WERI-Rb-1 (cell line): ENCODE data around the gene APOF.
"Not testable (repeated sequence)": the region's sequence is repeated elsewhere in the genome, so short reads cannot be mapped to it uniquely, and the experiment has no call there.

Experiments
- DNase-seq: peaks from one replicate; pipeline ENCODE4 v3.0.0-alpha.2; 2020
- H3K27ac ChIP-seq: fragments of 250-450 bp; sonication (Bioruptor Pico); 2 replicates; pipeline ENCODE4 v1.5.1; 2020; ENCODE audit warnings: mild to moderate bottlenecking, moderate library complexity
- H3K27me3 ChIP-seq: fragments of 250-450 bp; sonication (Bioruptor Pico); 2 replicates; pipeline ENCODE4 v1.5.1; 2021; ENCODE audit warnings: mild to moderate bottlenecking, low read depth, moderate library complexity; ENCODE audit not compliant: insufficient read depth, severe bottlenecking
- H3K36me3 ChIP-seq: fragments of 250-450 bp; sonication (Bioruptor Pico); 2 replicates; pipeline ENCODE4 v1.5.1; 2020; ENCODE audit warnings: mild to moderate bottlenecking, moderate library complexity
- H3K4me3 ChIP-seq: 2 replicates; pipeline ENCODE4 v1.5.1; 2011; ENCODE audit warnings: low read depth, mild to moderate bottlenecking, control low read depth, low read length
- H3K9me3 ChIP-seq: fragments of 250-450 bp; sonication (Bioruptor Pico); 2 replicates; pipeline ENCODE4 v1.5.1; 2021; ENCODE audit warnings: mild to moderate bottlenecking, moderate library complexity; ENCODE audit not compliant: severe bottlenecking
- CTCF ChIP-seq: IDR thresholded peaks from 2 replicates; pipeline ENCODE4 v1.5.1; 2011; ENCODE audit warnings: low read depth, mild to moderate bottlenecking, control low read depth, inconsistent platforms, low read length

The APOF gene

GRCh38 chr12:56339158-56339422 is 23.6 kb downstream of the APOF start:
- H3K36me3 ChIP-seq: peaks cover 12% of the 10 kb centered on the region
- H3K27me3 ChIP-seq: no peaks in the 10 kb centered on the region
- H3K4me3 ChIP-seq: no peak overlapping the region
- no peak for DNase-seq
- no peaks in the 10 kb centered on the region for H3K9me3 ChIP-seq
- no peak overlapping the region for H3K27ac ChIP-seq
- no peak for TF ChIP-seq CTCF

DNA sequence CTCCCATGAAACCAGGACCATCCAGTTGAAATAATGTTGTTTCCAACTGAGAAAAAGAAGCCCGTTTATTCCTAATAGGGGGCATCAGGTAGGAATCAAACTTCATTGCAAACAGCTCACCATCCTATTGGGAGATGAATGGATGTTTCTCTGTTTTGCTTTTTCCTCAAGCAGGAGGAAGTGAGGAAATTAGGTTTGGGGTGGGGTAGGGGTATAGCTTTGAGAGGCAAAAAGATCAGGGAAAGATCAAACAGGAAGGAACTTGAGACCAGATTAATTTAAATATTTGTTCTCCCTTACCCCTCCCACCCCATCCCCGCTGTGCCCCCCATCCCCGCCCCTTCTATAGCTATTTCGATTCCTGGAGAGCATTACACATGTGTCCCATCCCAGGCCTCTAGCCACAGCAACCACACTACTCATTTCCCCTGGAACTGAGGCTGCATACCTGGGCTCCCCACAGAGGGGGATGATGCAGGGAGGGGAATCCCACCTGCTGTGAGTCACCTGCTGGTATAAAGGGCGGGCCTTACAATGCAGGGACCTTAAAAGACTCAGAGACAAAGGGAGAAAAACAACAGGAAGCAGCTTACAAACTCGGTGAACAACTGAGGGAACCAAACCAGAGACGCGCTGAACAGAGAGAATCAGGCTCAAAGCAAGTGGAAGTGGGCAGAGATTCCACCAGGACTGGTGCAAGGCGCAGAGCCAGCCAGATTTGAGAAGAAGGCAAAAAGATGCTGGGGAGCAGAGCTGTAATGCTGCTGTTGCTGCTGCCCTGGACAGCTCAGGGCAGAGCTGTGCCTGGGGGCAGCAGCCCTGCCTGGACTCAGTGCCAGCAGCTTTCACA is 24.1 kb downstream of the APOF start, which contains the start of gene IL23A:
TSS of gene IL23A (plus strand) at position 577 of the 850 bp plus-strand sequence. CDS start at position 738, 161 bp downstream.
- DNase-seq: no peak
- H3K27ac ChIP-seq: no peak within 1 kb of the TSS
- no peak for TF ChIP-seq CTCF

GRCh38 chr12:56337753-56338251 is 24.9 kb downstream of the APOF start:
- TF ChIP-seq CTCF: no peak
- no peaks in the 10 kb centered on the region; the same call in 1 of the 2 replicates for H3K36me3 ChIP-seq
- DNase-seq: no peak
- H3K4me3 ChIP-seq: no peak overlapping the region
- H3K27me3 ChIP-seq: no peaks in the 10 kb centered on the region
- H3K27ac ChIP-seq: no peak overlapping the region
- no peaks in the 10 kb centered on the region for H3K9me3 ChIP-seq

More for the DNA sequence above, 24.1 kb downstream of the APOF start, which contains the start of gene IL23A:
- Histone ChIP-seq H3K27me3 (no peaks in the 10 kb centered on the region), H3K36me3 (peaks cover 6% of the 10 kb centered on the region), H3K9me3 (no peaks in the 10 kb centered on the region), H3K4me3 (no peak within 1 kb of the TSS)

DNA sequence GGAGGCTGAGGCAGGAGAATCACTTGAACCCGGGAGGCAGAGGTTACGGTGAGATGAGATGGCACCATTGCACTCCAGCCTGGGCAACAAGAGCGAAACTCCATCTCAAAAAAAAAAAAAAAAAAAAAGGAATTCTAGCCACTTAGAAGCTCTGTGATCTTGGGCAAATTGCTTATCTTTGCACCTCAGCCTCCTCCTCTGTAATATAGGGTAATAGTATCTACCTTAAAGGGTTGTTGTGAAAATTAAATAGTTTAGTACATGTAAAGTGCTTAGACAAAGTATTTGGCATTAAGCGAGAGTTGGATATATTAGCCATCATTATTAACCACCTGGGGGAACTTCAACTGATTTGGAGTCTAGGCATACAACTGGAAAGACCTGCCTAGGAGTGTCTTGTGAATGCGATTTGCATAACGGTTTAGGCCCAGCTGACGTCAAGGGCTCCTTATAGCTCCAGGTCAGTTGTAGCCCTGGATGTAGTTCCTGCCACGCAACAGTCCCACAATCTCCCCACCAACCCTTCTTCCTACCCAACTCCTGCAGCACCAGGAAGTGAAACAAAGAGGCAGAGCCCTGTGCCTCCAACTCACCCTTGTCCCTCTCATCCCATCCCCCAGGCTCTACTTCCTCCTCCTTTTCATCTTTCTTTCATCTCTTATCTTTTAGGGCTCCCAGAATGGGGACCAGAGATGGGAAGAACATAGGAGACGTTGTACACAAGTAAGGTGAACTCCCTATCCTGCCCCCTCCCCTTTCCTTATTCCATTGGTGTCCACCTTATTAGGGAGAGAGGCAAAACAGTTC is 26.1 kb downstream of the APOF start:
- no peak for TF ChIP-seq CTCF
- H3K27me3 ChIP-seq: no peaks in the 10 kb centered on the region
- no peak overlapping the region for H3K27ac ChIP-seq
- H3K36me3 ChIP-seq: no peaks in the 10 kb centered on the region
- no peaks in the 10 kb centered on the region for H3K9me3 ChIP-seq
- H3K4me3 ChIP-seq: no peak overlapping the region
- DNase-seq: no peak

DNA sequence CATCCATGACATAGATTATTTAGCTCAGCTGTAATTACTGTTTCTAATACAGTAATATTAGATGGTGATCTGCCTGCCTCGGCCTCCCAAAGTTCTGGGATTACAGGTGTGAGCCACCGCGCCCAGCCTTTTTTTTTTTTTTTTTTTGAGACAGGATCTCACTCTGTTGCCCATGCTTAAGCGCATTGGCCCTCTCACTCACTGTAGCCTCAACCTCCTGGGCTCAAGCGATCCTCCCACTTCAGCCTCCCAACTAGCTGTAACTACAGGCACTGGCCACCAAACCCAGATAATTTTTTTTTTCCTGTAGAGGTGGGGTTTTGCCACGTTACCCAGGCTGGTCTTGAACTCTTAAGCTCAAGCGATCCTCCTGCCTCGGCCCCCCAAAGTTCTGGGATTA is 27.1 kb downstream of the APOF start:
- H3K27ac ChIP-seq: not testable (repeated sequence)

GRCh38 chr12:56334490-56334793 is 28.2 kb downstream of the APOF start:
- H3K27ac ChIP-seq: peak overlapping the region; percentile 94
- H3K4me3 ChIP-seq: peak overlapping the region; percentile 68
- H3K9me3 ChIP-seq: no peaks in the 10 kb centered on the region
- H3K27me3 ChIP-seq: no peaks in the 10 kb centered on the region
- DNase-seq: no peak
- TF ChIP-seq CTCF: no peak
- H3K36me3 ChIP-seq: no peaks in the 10 kb centered on the region

More for the DNA sequence above, 27.1 kb downstream of the APOF start:
- not testable (repeated sequence) for H3K36me3 ChIP-seq, H3K4me3 ChIP-seq, H3K9me3 ChIP-seq, H3K27me3 ChIP-seq, DNase-seq
